Ecto neural progenitor cell (in vitro differentiated cells): ENCODE results near the gene TSPAN5.
"Not testable (repeated sequence)": the region's sequence is repeated elsewhere in the genome, so short reads cannot be mapped to it uniquely, and the experiment has no call there.

ENCODE experiments used
- DNase-seq: peaks from one replicate; pipeline ENCODE4 v3.0.0-alpha.2; 2018; ENCODE audit warnings: low spot score

The TSPAN5 gene

DNA sequence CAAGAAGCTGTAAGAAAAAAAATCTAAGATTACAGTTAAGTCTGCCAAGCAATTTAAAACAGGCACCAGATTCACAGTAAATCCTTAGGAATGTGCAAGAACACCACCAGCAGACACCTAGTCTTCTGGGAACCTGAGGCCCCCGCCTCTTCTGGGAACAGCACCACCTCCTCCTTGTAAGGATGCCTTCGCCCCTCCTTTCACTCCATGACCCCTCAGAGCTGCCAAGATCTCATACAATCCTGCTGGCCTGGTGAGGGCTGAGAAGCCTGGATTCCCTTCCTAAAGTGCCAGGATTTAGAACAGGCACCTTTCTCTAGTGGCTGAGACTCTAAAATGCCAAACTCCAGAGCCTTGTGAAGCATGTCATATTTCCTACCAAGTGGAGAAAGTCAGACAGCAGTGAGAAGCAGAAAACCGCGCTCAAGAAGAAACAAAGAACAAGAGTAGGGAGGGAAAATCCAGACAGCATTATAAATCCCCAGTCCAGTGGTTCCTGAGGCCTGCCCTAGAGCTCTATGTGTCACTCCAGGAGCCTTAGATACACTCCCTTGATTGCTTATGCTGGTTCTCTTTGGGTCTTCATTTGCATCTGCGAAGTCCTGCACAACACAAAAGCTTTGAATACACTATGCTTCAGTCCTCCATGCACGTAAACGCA lies 166.4 kb downstream of the TSPAN5 start:
- DNase-seq = no peak

DNA sequence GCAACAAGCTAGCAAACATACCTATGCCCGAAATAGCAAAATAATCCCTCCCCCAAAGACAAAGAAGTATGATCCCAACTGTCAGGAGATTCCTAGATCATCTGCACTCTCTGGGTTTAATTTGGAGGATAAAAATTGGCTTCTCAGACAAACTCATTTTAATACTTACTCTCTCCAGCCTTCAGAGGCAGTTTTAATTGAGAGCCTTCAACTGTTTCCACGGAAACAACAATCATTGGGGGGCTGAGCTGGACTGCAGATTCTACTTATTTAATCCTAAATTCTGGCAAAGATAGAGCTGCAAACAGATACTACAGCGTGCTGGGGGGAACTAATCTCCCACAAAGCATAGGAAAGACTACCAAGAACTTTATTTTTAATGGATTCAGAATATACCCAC lies 168.2 kb downstream of the TSPAN5 start:
- DNase-seq = no peak

DNA sequence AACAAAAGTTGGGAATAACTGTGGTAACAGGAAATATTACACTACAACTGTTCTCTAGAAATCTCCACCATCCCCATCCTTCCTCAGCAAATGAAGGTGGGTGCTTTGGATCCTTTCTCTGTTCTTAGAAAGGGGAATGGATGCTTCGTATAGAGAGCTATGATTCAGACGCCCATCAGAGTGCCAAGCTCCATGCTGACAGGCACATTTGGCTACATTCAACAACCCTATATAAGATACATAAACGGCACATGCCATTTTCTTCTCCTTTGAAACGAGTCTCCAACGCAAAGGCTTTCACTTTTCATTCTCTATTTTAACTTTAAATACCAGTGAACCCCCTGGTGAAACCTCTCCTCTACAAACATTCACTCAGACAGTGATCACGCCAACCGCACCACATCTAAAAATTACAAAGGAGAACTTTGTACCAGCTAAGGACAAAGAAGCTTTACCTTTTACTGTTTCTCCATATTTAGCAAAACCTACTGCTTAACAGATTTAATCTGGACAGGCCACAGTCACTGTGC lies 172.5 kb downstream of the TSPAN5 start:
- no peak for DNase-seq

DNA sequence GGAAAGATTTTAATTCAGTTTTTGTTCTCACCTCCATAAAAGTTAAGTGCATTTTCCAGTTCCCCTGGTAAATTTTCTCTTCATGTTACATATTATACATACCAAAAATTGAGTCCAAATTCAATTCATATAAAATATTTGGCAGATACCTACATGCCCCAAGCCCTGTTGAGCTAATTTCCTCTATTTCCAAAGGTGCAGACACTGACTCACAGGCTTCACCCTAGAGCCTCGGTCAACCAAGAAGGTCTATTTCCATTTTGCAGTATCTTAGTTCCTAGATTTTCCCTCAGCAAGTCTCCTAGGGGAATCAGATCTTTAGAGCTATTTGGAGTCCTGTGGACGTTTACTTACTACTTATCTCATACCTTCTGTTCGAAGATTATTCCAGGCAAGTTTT lies 174.4 kb downstream of the TSPAN5 start:
- no peak for DNase-seq

DNA sequence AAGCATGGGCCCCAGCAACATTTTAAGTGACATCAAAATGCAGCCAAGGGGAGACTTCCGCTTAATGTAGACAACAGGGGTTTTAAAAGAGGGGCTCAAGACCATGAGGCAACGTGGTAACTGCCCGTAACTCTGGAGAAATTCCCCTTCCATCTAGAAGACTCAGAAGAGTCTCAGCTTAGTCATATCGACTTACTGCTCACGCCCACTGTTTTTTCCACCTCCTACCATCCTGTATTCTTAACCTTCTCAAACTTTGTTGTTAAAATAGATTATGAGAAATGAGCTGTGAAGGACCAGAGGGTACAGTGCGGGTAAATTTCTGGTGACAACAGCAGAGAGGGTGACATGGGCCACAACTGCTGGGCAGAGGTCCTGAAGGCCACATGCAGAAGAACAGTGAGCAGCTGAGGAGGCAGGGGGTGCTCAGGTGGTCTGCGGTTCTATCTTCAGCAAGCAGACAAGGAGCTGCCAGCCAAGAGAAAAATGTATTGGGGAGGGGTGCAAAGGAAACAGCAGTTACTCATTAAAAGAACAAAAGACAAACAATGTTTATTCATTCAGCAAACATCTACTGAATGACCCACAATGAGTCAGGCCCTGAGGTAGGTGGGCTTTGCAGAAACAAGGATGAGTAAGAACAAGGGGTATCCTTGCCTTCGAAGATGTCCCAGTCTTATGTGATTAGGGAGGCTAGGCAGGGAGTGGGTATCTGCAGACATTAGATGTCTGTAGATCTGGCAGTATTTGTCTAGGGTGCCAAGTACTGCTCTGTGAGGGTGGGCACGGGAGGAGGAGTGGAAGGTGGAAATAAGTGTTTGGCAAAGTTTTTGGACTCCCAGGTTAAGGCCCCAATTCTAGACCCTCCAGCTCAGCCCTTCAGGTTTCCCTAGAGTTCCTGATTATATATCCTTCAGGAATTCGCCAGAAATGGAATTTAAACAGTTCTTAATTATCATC lies 175.3 kb downstream of the TSPAN5 start:
- no peak for DNase-seq

DNA sequence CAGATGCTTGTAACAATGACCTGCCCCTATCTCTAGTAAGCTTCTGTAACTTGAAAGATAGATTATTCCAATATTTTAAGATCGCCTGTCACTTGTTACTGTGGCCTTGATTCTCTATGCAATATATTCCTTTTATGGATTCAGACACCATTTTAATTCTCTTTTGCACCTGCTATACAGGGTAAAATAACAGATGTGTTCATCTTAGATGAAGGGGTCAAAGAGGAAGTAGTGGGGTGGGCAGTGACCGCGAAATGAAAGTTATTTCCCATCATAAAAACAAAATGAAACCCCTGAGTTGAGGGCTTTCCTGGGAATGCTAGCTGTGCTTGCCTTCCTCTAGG lies 175.9 kb downstream of the TSPAN5 start:
- no peak for DNase-seq

DNA sequence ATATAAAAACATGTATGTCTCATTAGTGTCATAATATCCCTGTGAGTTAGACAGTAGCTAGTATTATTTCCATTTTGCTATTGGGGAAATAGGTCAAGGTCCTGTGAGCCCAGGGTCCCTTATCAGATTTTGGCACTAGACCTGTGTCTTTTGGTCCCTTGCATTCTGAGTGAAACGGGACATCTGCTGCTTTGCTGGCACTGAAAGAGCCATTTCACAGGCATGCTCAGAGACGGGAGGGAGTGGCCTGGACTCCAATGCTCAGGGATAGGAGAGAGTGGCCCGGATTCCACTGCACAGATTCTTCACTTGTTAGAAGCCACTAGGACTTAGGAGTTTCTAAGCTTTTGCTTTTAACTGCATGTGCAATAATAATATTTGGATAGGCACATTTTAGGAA lies 177.2 kb downstream of the TSPAN5 start:
- DNase-seq = no peak

DNA sequence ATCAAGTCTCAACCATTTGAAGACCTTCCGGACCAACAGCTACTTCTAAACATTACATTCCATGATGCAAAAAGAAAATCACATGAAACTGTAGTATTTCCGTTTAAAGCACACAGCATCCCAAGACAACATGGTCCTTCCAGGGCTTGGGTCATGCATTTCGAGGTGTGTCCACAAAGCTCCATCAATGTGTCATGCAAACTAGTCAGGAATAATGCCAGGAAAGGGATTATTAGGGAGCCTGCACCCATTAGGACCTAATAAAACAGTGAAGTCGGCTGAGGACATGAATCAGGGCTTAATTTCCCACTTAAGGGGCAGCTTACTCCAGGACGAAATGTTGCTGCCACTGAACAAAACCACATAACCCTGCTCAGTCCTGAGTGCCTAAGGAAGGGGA lies 177.9 kb downstream of the TSPAN5 start:
- DNase-seq = no peak

DNA sequence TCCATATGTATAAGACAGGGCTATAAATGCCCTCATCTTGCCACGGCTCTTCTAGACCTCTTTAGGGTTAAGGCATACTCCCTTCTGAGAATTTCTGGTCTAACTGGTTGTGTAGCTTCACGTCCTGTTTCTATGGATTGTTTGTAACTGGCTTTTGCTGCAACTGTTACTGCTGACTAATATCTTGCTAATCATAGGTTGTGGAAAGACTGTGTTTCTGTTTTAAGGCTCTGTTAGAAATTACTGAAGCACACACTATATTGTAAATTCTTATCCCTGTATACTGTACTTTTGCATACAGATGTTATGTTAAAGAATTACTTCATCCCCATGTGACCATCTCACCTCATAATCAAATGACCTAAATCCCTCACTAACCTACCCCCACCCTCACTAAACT lies 178.8 kb downstream of the TSPAN5 start:
- not testable (repeated sequence) for DNase-seq

DNA sequence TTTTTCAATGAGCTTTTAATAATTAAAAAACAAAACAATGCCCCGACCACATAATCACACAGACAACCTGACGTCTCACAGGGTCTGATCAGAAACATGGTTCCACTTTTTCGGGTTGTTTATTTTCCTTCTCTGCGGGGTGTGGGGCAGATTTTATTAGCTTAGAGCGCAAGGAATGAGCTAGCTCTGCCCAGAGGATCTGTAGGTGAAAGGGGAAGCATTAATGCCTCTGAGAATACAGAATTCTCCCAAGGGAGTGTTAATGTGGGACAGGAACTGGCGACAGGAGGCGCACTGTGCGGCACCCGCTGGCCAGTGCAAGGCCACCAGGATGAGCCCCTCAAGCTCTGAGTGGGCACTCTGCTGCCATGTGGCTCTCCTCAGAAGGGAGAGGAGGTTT lies 181.5 kb downstream of the TSPAN5 start:
- no peak for DNase-seq

DNA sequence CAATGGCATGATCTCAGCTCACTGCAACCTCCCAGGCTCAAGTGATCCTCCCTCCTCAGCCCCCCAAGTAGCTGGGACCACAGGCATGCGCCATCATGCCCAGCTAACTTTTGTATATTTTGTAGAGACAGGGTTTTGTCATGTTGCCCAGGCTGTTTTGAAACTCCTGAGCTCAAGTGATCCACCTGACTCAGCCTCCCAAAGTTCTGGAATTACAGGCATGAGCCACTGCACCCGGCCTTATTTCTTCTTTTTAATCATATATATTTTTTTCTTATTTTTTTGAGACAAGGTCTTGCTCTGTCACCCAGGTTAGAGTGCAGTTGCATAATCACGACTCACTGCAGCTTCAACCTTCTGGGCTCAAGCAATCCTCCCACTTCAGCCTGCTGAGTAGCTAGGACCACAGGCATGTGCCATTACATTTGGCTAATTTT lies 184.0 kb downstream of the TSPAN5 start:
- no peak for DNase-seq

DNA sequence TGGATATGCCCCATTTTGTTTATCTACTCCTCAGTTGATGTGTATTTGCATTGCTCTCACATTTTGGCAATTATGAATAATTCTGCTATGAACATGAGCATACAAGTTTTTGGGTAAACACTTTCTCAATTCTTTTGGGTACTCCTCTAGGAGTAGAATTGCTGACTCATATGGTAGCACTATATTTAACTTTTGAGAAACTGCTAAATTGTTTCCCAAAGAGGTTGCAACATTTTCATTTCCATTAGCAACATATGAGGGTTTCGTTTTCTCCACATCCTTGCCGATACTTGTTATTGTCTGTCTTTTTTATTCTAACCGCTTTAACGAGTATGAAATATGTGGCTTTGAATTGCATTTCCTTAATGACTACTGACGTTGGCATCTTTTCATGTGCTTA lies 185.4 kb downstream of the TSPAN5 start:
- no peak for DNase-seq

DNA sequence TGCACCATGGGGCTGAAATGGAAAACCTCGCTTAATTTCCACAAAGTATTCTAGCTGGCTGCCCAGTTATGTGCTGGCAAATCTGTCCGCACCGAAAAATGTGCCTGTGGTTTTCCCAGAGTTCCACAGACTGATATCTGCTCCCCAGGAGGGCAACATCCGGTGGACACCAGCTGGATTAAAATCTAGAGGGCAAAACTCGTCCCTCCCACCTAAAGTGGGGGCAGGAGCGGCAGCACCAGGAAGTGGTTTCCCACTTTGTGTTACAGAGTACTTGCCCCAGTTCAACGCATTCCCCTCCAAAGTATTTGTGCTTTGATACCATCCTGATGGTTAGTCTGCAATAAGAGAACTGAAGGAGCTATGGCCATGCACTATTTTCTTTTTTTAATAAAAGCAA lies 187.6 kb downstream of the TSPAN5 start:
- no peak for DNase-seq

DNA sequence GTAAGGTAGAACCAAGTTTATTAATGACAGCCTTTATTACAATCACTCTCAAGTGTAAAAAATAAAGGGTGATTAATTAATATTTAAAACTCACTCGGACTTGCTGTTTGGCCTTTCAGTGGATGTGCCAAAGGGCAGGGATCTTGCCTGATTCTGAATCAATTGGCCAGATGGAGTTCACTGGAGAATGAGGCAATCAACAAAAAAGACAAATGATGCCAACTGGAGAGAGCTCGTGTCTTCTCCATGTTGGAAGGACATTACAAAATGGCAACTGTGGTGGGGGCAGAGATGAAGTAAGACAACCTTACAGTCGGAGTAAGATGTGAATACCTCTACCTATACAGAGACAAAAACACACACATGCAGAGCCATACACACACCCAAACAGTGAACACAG lies 188.0 kb downstream of the TSPAN5 start:
- DNase-seq = no peak

DNA sequence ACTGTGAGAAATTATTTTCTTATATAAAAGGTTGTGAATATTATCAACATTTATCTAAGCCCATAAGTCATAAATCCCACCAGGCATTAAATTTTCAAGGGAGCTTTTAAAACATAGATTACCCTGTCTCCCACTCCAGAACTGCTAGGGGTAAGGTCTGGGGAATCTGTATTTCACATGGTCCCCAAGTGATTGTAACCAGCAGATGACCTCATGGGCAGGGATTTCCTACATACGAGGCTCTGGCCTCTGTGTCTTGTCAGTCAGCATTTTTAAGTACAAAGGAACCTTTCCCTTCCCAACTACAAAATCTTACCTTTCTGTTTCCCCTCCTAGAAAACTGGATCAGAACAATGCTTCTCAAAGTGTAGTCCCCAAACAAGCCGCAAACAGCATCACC lies 188.6 kb downstream of the TSPAN5 start:
- DNase-seq = no peak

DNA sequence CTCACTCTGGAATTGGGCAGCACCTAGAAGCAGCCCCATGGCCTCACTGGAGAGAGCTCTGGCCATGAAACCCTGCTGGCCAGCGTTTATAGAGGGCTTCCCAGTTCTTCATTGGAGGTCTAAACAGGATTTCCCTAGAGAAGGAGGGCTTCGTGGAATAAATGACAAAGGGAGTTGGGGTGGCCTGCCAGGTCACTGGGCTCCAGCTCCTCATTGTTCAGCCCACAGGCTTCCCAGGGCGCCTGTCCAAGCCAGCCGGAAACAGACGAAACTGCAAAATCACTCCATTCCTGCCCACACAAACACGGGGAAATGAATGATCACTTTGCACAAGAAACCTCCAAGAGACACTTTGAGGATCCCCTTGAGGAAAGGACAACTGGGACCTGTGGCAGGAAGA lies 189.7 kb downstream of the TSPAN5 start:
- DNase-seq = peak; percentile 49

DNA sequence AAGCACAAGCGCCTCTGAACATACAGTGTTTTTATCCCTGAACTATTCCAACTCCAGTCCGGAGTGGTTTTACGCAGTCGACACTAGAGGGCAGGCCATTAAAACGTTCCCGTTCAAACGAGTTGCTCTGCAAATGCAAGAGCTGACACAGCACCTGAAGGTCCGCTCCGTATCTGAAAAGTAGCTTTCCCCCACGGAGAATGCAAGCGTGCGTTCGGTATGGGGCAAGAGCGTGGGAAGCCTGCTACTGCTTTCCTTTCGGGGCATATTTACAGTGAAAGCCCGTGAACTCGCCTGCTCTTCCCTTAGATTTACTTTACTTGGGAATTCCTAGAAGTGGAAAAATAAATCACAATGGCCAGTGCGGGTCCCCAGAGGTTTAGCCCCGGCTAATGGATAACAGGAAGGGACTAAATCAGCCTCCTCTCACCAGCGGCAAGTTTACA lies 190.8 kb downstream of the TSPAN5 start:
- DNase-seq = peak; percentile 73

DNA sequence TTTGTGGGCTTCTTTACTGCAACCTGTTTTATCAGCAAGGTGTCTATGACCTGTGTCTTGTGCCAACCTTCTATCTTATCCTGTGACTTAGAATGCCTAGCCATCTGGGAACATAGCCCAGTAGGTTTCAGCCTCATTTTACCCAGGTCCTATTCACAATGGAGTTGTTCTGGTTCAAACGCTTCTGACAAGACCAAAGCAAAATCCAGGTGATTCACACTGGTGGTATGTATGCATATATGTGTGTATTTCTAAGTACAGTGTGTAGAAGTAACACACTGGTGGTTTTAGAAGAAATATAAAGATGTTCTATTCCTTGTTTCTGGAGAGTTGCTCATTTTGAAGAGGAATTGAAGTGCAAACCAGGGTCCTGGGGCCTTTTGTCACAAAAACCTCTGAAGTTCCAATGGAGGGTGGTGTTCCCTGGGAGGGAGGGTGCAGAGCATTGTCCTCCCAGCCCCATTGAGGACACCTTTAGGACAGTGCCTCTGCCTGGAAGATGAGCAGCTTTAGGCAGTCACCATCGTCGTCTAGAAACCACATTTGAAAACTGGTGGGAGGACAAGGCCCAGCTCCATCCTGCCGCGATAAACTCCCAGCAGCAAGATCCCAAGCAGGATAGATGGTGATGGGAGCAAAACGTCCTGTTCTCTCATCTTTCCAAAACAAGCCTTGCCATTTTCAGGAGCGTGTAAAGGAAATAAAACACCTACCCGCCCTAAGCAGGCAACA lies 191.4 kb downstream of the TSPAN5 start:
- DNase-seq = no peak

DNA sequence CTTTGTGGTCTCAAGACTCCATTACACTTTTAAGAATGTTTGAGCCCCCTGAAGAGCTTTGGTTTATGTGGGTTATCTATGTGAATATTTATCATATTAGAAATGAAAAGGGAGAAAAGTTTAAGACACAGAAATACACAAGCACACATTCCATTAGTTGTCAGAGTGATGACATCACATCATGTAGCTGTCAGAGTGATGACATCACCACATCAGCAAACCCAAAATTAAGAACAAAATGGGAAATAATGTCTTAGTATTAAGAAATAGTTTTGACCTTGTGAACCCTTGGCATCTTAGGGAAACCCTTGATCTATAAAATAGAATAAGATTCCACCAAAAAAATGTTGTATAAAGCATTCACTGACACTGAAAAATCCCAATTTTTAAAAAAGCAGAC lies 195.9 kb downstream of the TSPAN5 start:
- no peak for DNase-seq

DNA sequence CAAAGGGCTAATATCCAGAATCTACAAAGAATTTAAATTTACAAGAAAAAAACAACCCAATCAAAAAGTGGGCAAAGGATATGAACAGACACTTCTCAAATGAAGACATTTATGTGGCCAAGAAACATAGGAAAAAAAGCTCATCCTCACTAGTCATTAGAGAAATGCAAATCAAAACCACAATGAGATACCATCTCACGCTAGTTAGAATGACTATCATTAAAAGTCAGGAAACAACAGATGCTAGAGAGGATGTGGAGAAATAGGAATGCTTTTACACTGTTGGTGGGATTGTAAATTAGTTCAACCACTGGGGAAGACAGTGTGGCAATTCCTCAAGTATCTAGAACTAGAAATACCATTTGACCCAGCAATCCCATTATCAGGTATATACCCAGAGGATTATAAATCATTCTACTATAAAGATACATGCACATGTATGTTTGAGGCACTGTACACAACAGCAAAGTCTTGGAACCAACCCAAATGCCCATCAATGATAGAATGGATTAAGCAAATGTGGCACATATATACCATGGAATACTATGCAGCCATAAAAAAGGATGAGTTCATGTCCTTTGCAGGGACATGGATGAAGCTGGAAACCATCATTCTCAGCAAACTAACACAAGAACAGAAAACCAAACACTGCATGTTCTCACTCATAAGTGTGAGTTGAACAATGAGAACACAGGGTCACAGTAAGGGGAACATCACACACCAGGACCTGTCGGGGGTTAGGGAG lies 197.1 kb downstream of the TSPAN5 start:
- DNase-seq = not testable (repeated sequence)

DNA sequence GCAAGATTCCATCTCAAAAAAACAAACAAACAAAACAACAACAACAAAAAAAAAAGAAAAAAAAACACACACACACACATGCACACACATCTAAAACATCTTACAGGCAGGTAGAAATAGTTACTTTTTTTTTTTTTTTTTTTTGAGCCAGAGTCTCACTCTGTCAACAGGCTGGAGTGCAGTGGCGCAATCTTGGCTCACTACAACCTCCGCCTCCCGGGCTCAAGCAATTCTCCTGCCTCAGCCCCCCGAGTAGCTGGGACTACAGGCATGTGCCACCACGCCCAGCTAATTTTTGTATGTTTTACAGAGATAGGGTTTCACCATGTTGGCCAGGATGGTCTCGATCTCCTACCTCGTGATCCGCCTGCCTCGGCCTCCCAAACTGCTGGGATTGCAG lies 201.0 kb downstream of the TSPAN5 start:
- not testable (repeated sequence) for DNase-seq

DNA sequence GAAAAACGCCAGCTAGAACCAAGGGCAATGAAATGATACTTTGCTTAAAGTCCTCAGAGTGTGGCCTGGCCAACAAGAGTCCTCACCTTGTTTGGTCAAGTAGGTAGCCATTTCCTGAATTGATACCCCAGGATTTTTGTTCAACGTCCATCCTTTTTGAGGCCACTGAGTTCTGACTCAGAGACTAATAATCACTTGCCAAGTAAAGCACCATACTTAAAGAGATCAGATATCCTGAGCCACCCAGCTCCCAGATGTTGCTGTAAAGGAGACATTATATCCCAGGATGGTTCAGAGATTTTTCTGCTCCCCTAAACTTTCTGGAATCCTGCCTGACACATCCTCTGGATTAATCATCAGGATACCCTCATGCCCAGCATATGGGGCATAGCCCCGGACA lies 206.3 kb downstream of the TSPAN5 start:
- DNase-seq = no peak
